T-helper 22 cell (primary cell): ENCODE measurements around the gene SNHG17.
"Not testable (repeated sequence)": the region's sequence is repeated elsewhere in the genome, so short reads cannot be mapped to it uniquely, and the experiment has no call there.

Experiments
- DNase-seq: peaks from one replicate; pipeline ENCODE4 v3.0.0-alpha.2; 2020; ENCODE audit warnings: low read depth

Gene SNHG17

GRCh38 chr20:38418509-38419204, 16.5 kb downstream of the SNHG17 start:
- no peak for DNase-seq

GRCh38 chr20:38414769-38415450, 20.2 kb downstream of the SNHG17 start:
- no peak for DNase-seq

DNA sequence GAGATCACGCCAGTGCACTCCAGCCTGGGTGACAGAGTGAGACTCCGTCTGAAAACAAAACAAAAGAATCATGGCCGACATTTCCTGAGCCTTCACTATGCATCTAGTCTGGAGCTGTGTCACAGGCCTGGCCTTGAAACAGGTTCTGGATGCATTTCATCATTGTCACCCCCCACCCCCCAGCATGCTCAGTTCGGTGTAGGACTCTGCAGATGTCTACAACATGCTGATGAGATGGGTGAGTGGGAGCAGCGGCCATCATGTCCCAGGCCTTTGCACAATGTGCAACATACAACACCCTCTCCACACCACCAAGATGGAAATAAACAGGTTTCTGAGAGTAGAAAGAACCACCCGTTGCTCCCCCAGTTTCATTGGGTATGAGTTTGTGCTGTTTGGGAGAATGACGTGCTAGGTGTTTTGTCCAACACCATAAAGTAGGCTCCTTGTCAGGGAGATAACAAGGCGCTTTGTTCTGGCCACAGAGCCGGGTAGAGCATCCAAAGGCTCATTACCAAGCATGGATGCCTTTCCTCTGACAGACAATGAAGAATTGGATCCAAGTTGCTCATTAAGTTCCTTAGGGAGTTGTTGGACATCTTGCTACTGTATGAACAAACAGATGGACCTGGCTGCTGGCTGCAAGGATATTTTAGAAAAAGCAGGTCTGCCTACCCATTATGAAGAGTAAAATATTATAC, 22.1 kb downstream of the SNHG17 start:
- no peak for DNase-seq

DNA sequence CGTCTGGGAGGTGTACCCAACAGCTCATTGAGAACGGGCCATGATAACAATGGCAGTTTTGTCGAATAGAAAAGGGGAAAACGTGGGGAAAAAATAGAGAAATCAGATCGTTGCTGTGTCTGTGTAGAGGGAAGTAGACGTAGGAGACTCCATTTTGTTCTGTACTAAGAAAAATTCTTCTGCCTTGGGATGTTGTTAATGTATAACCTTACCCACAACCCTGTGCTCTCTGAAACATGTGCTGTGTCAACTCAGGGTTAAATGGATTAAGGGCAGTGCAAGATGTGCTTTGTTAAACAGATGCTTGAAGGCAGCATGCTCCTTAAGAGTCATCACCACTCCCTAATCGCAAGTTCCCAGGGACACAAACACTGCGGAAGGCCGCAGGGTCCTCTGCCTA, 27.3 kb downstream of the SNHG17 start:
- not testable (repeated sequence) for DNase-seq

GRCh38 chr20:38407321-38407720, 27.8 kb downstream of the SNHG17 start:
- no peak for DNase-seq

GRCh38 chr20:38406476-38406875, 28.7 kb downstream of the SNHG17 start:
- no peak for DNase-seq

GRCh38 chr20:38405132-38405531, 30.0 kb downstream of the SNHG17 start:
- no peak for DNase-seq

DNA sequence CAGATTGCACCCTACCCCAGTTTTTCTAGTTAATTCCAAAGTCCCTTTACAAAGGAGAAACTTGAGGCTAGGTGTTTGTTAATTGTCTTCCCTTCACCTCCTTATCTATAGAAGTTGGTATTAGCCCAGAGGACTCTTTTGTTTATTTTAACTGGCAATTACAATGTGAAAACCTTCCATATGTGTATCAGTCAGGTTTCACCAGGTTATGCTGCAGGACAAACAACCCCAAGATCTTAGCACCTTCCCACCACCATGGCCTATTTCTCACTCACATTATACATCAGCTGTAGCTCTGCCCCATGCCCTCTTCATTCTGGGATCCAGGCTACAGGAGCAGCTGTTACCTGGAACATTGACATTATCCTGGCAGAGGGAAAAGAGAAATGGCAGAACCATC, 31.1 kb downstream of the SNHG17 start:
- no peak for DNase-seq

DNA sequence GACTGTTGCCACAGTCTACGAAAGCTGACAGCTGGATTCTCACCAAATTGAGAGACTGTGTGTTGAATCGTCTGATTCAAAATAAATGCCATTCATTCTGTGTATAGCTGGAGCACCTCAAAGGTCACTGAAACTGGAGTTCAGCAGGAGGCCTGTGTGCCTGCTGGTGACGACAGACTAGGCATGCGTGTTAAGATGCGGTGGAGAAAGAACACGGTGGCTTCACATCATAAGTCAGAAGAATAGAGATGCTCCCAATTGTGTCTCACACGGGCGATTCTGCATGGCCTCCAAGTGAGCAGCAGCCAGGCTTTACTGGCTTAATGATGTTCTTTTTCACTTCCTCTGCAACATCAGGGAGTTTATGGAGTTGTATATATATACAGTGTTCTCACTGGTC, 32.3 kb downstream of the SNHG17 start:
- DNase-seq, result no peak

GRCh38 chr20:38402089-38402488, 33.0 kb downstream of the SNHG17 start:
- DNase-seq, result no peak

GRCh38 chr20:38395751-38396395, 39.3 kb downstream of the SNHG17 start:
- DNase-seq, result not testable (repeated sequence)

- DNase-seq, result no peak
Measured at GRCh38 chr20:38395165-38395564, 40.0 kb downstream of the SNHG17 start.

GRCh38 chr20:38393259-38393658, 41.9 kb downstream of the SNHG17 start:
- DNase-seq, result no peak

- DNase-seq, result no peak
Measured at GRCh38 chr20:38392356-38392755, 42.8 kb downstream of the SNHG17 start.

DNA sequence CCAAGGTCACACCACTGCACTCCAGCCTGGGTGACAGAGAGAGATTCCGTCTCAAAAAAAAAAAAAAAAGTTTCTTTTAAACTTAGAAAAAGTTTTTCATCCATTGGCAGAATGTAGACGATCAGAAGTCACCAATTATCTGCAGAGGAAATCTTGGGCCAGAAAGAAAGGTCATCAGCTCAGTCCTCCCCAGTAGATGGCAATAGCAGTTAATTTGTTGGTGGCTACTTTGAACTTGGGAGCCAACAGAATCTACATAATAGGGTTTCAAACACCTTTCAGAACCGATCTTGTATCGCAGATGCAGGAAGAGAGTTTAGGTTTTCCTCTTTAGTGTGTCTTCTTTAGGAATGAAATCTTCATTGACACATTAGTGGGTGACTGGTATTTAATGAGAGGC, 47.2 kb downstream of the SNHG17 start:
- no peak for DNase-seq

DNA sequence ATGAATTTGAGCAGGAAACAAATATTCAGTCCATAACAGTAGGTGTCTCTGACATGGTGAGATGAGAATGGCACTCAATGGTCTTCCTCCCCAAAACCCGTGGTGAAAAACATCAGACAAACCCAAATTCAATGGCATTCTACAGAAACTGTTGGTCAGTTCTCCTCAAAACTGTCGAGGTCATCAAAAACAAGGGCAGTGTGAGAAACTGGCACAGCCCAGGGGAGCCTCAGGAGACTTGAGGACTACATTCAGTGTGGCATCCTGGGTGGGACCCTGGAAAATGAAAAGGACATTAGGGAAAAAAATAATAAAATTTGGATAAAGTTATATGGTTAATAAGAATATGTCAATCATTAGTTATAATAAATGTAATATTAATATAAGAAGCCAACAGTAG, 48.3 kb downstream of the SNHG17 start:
- DNase-seq, result no peak

GRCh38 chr20:38386004-38386403, 49.1 kb downstream of the SNHG17 start:
- no peak for DNase-seq

DNA sequence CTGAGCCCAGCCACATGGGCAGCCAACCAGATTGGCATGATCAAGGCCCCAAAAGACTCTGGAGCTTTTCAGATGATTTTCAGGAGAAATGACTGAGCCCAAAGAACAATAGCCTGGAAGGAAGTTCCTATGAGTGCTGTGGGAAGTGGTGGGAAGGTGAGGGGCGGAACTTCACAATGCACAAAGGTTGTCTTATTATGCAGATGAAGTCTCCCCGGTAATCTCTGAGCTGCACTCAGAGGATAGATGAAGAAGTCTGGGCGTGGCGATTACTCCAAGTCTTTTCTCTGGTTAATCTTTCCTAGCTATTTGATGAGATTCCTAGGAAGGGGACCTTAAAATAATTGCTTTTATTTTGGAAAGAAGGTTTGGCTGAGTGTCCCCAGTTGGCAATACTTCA, 52.0 kb downstream of the SNHG17 start:
- no peak for DNase-seq

DNA sequence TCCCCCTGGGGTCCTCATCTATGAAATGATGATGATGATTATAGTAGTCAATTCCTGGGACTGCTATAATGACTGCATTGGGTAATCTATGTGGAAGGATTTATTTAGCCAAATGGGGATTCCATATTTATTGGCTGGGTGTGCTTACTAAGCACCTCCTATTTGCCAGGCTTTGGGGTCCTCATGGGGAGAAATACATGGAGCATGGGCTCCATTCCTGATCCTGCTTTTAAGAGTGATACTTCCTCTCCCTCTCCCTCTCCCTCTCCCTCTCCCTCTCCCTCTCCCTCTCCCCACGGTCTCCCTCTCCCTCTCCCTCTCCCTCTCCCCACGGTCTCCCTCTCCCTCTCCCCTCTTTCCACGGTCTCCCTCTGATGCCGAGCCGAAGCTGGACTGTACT, 57.3 kb downstream of the SNHG17 start:
- DNase-seq, result not testable (repeated sequence)

- no peak for DNase-seq
Measured at GRCh38 chr20:38377039-38377685, 58.0 kb downstream of the SNHG17 start.

DNA sequence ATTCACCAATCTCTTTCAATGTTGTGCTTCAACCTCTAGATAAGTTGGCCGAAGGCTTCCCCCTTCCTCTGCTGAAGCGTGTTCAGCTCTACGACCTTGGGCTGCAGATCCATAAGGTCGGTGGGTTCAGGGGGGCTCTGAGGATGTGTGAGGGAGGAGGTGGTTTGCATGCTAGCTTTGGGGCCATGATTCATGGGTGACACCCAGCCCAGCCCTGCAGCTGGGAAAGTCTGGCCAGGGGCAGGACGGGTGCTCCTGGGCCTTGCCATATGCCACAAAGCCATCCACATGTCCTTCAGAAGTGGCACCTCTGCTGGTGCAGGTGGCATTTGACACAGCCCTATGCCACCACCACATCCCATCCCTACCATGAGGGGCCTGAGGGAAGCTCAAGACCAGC, 61.2 kb downstream of the SNHG17 start:
- DNase-seq, result no peak

- DNase-seq, result no peak
Measured at GRCh38 chr20:38373231-38373867, 61.8 kb downstream of the SNHG17 start.
